GM19025 (cell line): ENCODE results near the gene FASN.
A peak's percentile ranks its signal among the peaks of the same experiment; 100 is the strongest.
"Not testable (repeated sequence)": the region's sequence is repeated elsewhere in the genome, so short reads cannot be mapped to it uniquely, and the experiment has no call there.

Experiments
- ATAC-seq: cut with Tn5 transposase; IDR thresholded peaks from one replicate; pipeline ENCODE4 v1.9.1; 2021; ENCODE audit warnings: mild to moderate bottlenecking, low read depth, moderate library complexity; ENCODE audit not compliant: unreplicated experiment

FASN gene

DNA sequence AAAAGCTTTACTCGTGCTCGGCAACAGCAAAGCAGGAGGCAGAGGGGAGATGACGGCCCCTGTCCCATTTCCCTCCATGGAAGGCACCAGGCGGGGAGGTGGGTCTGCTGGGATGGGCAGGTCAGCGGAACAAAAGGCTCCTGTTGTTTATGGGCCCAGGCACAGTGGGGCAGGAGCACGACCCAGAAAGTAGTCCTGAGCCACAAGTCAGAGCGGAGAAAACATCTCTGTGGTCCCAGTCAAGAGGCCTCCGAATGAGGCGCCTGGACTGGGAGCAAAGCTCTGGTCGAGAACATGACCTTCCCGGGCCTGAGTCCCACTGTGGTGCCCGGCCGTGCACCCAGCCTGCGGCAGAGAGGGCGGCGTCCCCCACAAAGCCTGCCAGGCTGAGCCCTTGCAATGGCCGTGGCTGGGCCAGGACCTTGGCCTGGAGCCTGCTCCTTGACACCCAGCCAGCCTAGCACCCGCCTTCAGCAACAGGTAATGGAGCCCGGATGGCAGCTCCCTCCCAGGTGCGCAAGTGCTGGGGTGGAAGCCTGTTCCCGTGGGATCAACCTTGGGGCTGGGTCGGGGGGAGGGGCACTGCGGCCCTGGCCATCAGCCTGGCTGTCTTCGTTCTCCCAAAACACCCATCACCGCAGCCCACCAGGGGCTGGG is 50.0 kb downstream of the FASN start:
- no peak for ATAC-seq

GRCh38 chr17:82047379-82047778 is 50.7 kb downstream of the FASN start:
- no peak for ATAC-seq

DNA sequence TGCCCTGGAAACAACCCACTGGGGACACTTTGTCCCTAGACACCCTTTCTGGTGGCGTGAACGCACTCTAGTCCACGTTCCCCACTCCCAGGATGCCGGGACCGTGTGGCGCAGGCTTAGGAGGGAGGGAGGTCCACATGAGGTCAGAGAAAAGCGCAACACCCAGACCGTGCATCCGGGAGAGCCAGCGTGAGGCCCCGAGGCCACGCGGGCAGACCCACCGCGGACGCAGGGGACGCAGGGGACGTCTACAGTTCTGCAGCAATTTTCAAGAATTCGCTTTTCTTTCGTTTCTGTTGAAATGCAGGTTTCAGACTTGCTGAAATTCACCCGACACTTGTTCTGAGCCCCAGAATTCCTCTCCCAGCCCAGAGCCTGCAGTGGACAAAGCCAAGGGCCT is 51.1 kb downstream of the FASN start:
- ATAC-seq = no peak

- ATAC-seq = no peak
Observed at GRCh38 chr17:82045936-82046484, 52.0 kb downstream of the FASN start.

DNA sequence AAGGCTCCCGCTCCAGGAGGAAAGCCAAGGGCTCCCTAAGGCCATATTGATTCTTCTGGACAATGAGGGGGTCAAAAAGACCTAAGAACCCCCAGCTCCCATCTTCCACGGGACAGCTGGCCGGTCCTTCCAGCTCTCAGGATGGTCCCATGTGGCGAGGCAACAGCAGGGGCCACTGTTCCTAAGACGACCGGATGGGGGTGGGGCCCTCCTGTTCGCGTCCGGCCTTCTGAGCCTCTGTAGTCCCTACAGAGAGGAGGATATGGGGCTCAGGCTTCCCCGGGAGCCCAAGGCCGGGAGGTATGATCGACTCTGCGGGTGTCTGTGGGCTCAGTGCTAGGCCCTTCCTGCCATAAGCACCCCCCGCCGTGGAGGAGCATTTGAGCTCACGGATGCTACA is 54.5 kb downstream of the FASN start:
- ATAC-seq = no peak

- no peak for ATAC-seq
Observed at GRCh38 chr17:82042649-82043048, 55.4 kb downstream of the FASN start.

DNA sequence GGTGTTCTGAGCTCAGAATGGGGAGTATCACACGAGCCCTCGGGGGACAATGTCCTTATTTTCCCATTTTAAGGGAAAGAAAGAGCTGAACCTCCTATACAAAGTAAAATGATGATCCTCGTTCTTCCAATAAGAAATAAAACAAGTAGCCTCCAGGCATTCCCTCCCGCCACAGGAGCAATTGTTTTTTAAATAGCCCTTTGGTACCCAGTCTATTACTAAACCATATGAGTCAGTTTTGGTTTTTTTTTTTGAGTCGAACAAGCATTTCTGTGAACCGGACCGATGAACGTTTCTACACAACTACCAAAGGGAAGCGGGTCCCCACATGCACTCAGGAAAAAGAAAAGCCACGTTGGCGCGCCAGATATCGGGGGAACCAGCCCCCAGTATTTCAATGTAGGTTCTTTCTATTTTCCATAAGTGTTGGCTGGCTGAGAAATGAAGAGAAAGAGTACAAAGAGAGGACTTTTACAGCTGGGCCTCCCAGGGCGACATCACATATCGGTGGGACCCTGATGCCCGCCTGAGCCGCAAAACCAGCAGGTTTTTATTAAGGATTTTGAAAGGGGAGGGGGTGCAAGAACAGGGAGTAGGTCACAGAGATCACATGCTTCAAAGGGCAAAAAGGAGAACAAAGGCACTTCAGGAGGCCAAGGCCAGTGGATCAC is 56.8 kb downstream of the FASN start:
- no peak for ATAC-seq

DNA sequence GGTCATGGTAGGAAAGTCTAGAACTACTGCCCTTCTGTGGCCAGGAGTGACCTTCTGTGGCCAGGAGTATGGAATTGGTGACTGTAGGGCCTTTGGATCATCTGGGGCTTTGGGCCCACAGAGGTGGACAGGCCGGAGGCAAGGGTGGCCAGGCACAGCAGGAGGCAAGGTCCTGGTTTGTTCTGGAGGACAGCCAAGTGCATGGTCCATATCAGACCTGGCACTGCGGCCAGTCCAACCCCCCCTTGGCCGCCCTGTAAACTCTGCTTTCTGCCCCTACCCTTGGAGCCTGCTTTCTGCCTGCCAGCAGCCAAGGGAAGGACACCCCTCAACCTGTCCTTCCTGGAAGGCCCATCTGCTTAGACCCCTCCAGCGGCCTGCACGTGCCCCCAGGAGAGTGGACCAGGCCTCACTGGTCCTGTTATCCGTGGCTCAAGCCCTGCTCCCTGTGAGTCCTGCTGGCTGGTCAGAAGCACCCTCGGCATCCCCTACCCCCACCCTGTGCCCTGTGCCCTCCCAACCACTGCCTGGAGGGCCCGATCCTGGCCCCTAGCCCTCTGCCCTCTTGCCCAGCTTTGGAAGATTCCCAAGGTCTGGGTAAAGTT is 58.2 kb downstream of the FASN start:
- no peak for ATAC-seq

- ATAC-seq = not testable (repeated sequence)
Observed at GRCh38 chr17:82038796-82039409, 59.1 kb downstream of the FASN start.

- ATAC-seq = no peak
Observed at GRCh38 chr17:82037889-82038195, 60.2 kb downstream of the FASN start.

- peak; percentile 85 for ATAC-seq
Observed at GRCh38 chr17:82037092-82037888, 60.7 kb downstream of the FASN start, which contains the start of gene DCXR. TSS of gene DCXR (minus strand) at chr17:82037697. CDS start at chr17:82037682, 15 bp downstream.

- ATAC-seq = no peak
Observed at GRCh38 chr17:82036634-82037091, 61.4 kb downstream of the FASN start.

DNA sequence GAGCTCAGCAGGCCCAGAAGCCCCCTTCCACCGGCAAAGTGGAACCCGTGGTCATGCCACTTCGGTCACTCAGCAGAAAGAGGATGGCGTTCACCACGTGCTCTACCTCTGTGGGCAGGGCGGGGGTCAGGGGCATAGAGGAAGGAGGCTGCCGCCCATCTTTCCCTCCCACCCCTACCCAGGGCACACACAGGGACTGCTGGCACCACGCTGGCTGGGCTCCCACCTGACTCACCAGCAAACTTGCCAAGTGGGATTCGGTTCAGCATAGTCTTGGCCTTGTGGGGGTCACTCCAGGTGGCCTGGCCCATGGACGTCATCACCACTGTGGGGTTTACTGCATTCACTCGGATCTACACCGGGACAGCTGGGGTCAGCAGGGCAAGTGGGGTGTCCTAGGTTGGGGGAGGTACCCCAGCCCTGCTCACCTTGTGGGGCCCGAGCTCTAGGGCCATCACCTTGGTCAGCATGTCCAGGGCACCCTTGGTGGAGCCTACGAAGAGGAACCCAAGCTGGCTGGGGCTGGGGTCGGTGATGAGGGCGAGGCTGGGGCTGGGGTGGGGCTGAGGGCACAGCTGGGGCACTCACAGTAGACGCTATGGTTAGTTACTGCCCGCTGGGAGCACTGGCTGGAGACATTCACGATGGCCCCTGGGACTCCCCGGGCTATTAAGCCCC is 61.9 kb downstream of the FASN start:
- ATAC-seq = no peak

DNA sequence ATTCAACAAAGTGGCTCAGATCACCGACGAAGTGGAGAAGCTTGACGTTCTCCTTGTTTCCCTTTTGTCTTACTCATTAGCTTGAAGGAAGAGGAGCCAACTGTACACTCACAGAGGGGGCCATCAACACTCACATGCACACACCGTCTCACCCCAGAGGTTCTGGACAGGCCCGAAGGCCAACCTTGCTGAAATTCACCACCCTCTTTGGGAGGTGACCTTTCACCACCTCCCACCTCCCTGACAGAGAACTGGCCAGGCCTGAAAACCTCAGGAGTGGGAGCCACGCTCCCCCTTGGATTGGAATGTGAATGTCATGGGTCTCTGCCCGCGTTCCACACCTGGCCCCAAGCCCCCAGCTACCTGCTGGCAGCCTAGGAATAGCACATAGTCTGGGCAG is 62.5 kb downstream of the FASN start:
- no peak for ATAC-seq

GRCh38 chr17:82034371-82035011 is 63.5 kb downstream of the FASN start:
- ATAC-seq = no peak

GRCh38 chr17:82033359-82034085 is 64.5 kb downstream of the FASN start:
- no peak for ATAC-seq

DNA sequence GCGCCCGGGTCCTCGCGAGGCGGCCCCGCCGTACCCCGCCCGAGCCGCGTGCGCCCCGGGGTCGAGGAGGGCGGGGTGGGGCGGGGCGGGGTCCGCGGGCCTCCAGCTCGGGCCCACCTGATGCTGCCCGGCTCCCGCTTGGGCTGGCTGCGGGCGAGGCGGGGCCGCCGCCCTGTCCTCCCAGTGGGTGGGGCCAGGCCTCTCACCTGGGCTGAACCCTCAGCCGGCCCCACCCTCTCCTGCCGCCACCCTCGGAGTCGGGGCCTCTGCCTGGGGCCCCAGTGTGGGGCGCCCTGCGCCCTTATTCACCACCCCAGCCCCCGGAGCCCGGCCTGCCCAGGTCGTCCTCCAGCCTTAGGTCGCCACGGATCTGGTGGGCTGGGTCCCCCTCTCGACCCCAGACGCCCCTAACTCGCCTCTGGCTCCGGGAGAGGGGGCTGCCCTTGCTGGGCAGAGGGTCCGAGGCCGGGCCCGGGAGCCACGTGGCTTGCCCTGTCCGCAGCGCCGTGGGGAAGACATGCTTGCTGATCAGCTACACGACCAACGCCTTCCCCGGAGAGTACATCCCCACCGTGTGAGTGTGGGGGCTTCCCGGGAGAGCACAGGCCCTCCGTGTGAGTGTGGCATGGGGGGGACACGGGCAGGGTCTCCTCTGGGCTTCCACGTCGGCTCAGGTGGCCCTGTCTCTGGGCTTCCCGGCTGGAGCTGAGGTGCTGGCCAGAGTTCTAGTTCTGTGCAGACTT is 66.0 kb downstream of the FASN start:
- ATAC-seq = no peak

GRCh38 chr17:82031303-82031884 is 66.6 kb downstream of the FASN start, which contains the start of gene RAC3:
TSS of gene RAC3 (plus strand) at chr17:82031678. CDS start at chr17:82031762, 84 bp downstream.
- ATAC-seq = no peak
